ENCODE measurements around the gene RBM20.

RBM20 gene

GRCh38 chr10:110793128-110793812 is 149.1 kb downstream of the RBM20 start:
- no peak for TF ChIP-seq CTCF (IDR thresholded peaks at IDR 0.05; ENCODE audit: extremely low read depth, insufficient read depth, missing control alignments)
- no peak for DNase-seq (ENCODE audit: low spot score)
- in situ Hi-C loops (cut with MboI; ENCODE audit: low pct_unique_long_range_greater_than_20kb, low sequenced_read_pairs, unreplicated experiment), result no loop called here

GRCh38 chr10:110793886-110794285 is 149.8 kb downstream of the RBM20 start:
- in situ Hi-C loops (cut with MboI; ENCODE audit: low pct_unique_long_range_greater_than_20kb, low sequenced_read_pairs, unreplicated experiment), result no loop called here
- DNase-seq (ENCODE audit: low spot score), result no peak
- TF ChIP-seq CTCF (IDR thresholded peaks at IDR 0.05; ENCODE audit: extremely low read depth, insufficient read depth, missing control alignments), result no peak

- no peak for DNase-seq (ENCODE audit: low spot score)
- in situ Hi-C loops (cut with MboI; ENCODE audit: low pct_unique_long_range_greater_than_20kb, low sequenced_read_pairs, unreplicated experiment), result no loop called here
- no peak for TF ChIP-seq CTCF (IDR thresholded peaks at IDR 0.05; ENCODE audit: extremely low read depth, insufficient read depth, missing control alignments)
Measured at GRCh38 chr10:110794808-110795207, 150.7 kb downstream of the RBM20 start.

GRCh38 chr10:110797416-110797815 is 153.3 kb downstream of the RBM20 start:
- in situ Hi-C loops (cut with MboI; ENCODE audit: low pct_unique_long_range_greater_than_20kb, low sequenced_read_pairs, unreplicated experiment), result no loop called here
- TF ChIP-seq CTCF (IDR thresholded peaks at IDR 0.05; ENCODE audit: extremely low read depth, insufficient read depth, missing control alignments), result no peak
- DNase-seq (ENCODE audit: low spot score), result no peak

GRCh38 chr10:110798340-110798739 is 154.2 kb downstream of the RBM20 start:
- in situ Hi-C loops (cut with MboI; ENCODE audit: low pct_unique_long_range_greater_than_20kb, low sequenced_read_pairs, unreplicated experiment), result no loop called here

GRCh38 chr10:110802090-110802489 is 158.0 kb downstream of the RBM20 start:
- in situ Hi-C loops (cut with MboI; ENCODE audit: low pct_unique_long_range_greater_than_20kb, low sequenced_read_pairs, unreplicated experiment), result loop anchor here (10.0 kb wide), 1 partner anchor 73 kb away; the partner anchor contains the start of gene PDCD4

More at GRCh38 chr10:110798340-110798739, 154.2 kb downstream of the RBM20 start:
- no peak for DNase-seq (ENCODE audit: low spot score)
- no peak for TF ChIP-seq CTCF (IDR thresholded peaks at IDR 0.05; ENCODE audit: extremely low read depth, insufficient read depth, missing control alignments)

More at GRCh38 chr10:110802090-110802489, 158.0 kb downstream of the RBM20 start:
- DNase-seq (ENCODE audit: low spot score), result no peak
- TF ChIP-seq CTCF (IDR thresholded peaks at IDR 0.05; ENCODE audit: extremely low read depth, insufficient read depth, missing control alignments), result no peak
